Mucosa of descending colon (tissue), 3 donors: ENCODE measurements around the gene CLCN1. TPM values are rescaled to one million over a fixed set of nuclear protein-coding genes. Genes with fewer than 3 reads are reported as not detected.
A peak's percentile ranks its signal among the peaks of the same experiment; 100 is the strongest.

Experiments
- ATAC-seq: fragments of 200-7000 bp; cut with Tn5 transposase; one replicate; pipeline ENCODE4 v1.9.1; 2020; ENCODE audit warnings: mild to moderate bottlenecking, moderate library complexity
- DNase-seq, 3 donors: peaks; one replicate each; pipeline ENCODE4 v3.0.0-alpha.2; 2020
- H3K36me3 ChIP-seq: fragments of 200-600 bp; one replicate; pipeline ENCODE4 v1.8.0; 2021; ENCODE audit warnings: low read depth, mild to moderate bottlenecking
- H3K4me1 ChIP-seq: fragments of 200-600 bp; one replicate; pipeline ENCODE4 v1.8.0; 2021; ENCODE audit warnings: low read depth, mild to moderate bottlenecking
- H3K4me3 ChIP-seq: fragments of 200-600 bp; one replicate; pipeline ENCODE4 v1.8.0; 2021; ENCODE audit warnings: mild to moderate bottlenecking
- H3K9me3 ChIP-seq: fragments of 200-600 bp; one replicate; pipeline ENCODE4 v1.8.0; 2021; ENCODE audit warnings: mild to moderate bottlenecking
- intact Hi-C, 2 donors: fragments of 100-400 bp; cut with DNase I in 1 of 2; cut with micrococcal nuclease in 1 of 2; formaldehyde crosslinking; loops; one replicate each; pipeline versions ENCODE4 v1.11.0 to v1.11.1; 2022; cut with DNase I, micrococcal nuclease
- total RNA-seq, 3 donors: library from RNA; stranded (reverse); fragmentation: NEBNext Ultra II Directional in 2 of 3; extraction: Animal tissue kit (Norgen Biotek cat#: 25700) in 2 of 3; gene quantifications; one replicate each; pipeline versions ENCODE4 v1.2.1 to v1.2.4, GENCODE V29; 2021 to 2023
- TF ChIP-seq, protein P1 (sequence below): fragments of 200-600 bp; IDR thresholded peaks from one replicate; pipeline ENCODE4 v1.8.0; 2022; ENCODE audit warnings: antibody characterized with exemption, mild to moderate bottlenecking
- donor health status: DM: no; HTN: no; CAD: no; lungs with moderate emphysema.
- donor health status: DM: no; HTN: no; CAD: no.
- donor health status: DM: no; HTN: yes; CAD: no.

CLCN1 gene
- total RNA-seq, 3 donors from 2014 or later: not detected

DNA sequence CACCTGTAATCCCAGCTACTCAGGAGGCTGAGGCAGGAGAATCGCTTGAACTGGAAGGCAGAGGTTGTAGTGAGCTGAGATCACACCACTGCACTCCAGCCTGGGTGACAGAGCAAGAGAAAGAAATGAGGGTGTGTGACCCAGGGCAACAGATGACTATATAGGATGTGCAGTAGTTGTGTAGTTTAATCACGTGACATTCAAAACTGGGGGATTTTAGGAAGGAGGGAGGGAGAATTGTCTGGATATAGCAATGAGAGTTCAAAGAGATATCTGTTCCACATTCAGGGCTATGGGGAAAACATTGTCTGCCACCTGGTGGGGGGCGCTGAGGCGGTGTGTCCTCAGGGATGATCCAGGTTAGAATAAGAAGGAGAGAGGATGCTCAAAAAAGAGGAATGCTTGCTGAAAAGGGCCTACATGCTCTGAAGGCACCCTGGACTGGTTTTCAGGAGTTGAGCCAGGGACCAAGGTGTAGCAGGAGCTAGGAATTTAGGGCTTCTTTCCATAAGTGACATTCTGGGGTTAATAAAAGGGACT lies 57.4 kb downstream of the CLCN1 start:
- Histone ChIP-seq H3K36me3 (no peaks in the 10 kb centered on the region), H3K4me3 (no peak overlapping the region), H3K4me1 (peaks cover 21% of the 10 kb centered on the region), H3K9me3 (no peaks in the 10 kb centered on the region)
- intact Hi-C loops: loop anchor here in 1 of 2 donors (10.0 kb wide), 1 partner anchor 129 kb away; no protein-coding TSS in a partner anchor
- DNase-seq (peak in 1 of 3 donors; percentile 19), ATAC-seq (no peak)
- TF ChIP-seq, protein P1, sequence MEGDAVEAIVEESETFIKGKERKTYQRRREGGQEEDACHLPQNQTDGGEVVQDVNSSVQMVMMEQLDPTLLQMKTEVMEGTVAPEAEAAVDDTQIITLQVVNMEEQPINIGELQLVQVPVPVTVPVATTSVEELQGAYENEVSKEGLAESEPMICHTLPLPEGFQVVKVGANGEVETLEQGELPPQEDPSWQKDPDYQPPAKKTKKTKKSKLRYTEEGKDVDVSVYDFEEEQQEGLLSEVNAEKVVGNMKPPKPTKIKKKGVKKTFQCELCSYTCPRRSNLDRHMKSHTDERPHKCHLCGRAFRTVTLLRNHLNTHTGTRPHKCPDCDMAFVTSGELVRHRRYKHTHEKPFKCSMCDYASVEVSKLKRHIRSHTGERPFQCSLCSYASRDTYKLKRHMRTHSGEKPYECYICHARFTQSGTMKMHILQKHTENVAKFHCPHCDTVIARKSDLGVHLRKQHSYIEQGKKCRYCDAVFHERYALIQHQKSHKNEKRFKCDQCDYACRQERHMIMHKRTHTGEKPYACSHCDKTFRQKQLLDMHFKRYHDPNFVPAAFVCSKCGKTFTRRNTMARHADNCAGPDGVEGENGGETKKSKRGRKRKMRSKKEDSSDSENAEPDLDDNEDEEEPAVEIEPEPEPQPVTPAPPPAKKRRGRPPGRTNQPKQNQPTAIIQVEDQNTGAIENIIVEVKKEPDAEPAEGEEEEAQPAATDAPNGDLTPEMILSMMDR: no peak

DNA sequence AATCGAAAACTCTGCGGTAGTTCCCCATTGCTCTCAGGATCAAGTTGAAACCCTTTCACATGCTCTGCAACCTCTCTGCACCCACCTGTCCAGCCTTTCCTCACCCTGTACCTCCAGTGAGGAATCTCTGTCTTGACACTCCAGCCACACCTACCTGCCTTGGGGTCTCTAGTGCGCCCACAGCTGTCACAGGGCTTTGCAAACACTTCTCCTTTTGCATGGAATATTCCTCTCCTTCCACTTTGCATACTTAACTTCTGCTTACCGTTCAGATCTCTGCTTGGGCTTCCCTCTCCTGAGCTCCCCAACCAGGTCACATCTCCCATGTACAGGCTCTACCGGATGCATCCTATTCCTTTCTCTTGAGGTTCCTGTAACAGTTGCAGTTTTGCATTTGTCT lies 58.6 kb downstream of the CLCN1 start:
- intact Hi-C loops: loop anchor here in 1 of 2 donors (10.0 kb wide), 1 partner anchor 130 kb away; no protein-coding TSS in a partner anchor

DNA sequence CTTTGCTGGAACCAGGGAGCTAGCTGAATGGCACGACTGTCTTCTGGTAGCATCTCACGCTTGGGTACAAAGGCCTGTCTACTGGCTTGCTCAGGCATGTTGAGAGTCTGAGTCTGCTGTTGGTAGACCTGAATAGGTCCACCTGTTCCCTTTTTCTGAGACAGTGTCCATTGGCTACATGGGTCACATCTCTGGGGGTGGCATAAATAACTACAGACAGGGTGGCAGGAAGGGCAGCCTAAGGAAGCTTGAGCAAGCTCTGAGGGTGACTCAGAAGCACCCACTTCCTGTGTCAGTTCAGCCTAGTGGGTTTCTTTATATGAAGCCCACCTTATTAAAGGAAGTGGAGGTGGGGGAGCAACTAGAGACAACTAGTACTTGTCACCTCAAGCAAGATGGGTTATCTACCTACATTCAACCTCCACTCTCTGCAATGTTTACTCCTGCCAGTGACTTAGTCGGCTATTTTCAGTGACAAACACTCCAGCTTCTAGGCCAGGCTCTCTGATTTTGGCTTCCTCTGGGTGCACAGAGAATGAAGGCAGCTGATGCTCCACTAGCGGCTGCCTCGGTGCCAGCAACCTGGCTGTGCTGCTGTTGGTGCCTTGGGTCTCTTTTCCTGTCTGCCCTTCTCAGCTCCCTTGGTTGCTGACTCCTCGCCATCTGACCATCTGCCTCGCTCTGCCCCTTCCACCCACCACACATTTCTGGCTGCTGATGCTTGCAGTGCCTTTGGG lies 59.6 kb downstream of the CLCN1 start:
- H3K36me3 ChIP-seq: no peaks in the 10 kb centered on the region
- intact Hi-C loops: loop anchor here in 1 of 2 donors (10.0 kb wide), 1 partner anchor 131 kb away; no protein-coding TSS in a partner anchor
- TF ChIP-seq, protein P1: no peak
- no peaks in the 10 kb centered on the region for H3K9me3 ChIP-seq
- no peak overlapping the region for H3K4me3 ChIP-seq
- H3K4me1 ChIP-seq: peaks cover 16% of the 10 kb centered on the region
- DNase-seq: peak in 1 of 3 donors; percentile 46
- ATAC-seq: peak; percentile 15

More for the DNA sequence above, 58.6 kb downstream of the CLCN1 start:
- Histone ChIP-seq H3K36me3 (no peaks in the 10 kb centered on the region), H3K4me1 (peaks cover 17% of the 10 kb centered on the region), H3K4me3 (no peak overlapping the region), H3K9me3 (no peaks in the 10 kb centered on the region)
- TF ChIP-seq, protein P1: no peak
- no peak for DNase-seq
- ATAC-seq: no peak

DNA sequence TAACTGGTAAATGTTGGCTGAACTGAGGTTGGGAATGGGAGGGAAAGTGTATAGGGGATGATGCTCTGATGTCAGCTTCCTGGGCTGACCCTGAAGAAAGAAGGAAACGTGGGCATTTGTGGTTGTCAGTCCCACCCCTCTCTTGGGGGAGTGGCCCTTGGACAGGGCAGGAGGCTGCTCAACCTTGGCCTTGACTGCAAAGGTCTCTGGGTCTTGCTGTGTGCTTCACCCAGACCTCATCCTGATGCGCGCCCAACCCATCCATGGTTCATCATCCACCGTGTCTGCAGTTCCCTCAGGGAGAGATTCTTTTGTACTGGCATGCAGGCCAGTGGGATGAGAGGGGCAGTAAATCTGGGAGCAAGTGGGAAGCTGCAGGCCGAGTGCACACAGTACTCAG lies 60.5 kb downstream of the CLCN1 start:
- Histone ChIP-seq H3K36me3 (no peaks in the 10 kb centered on the region), H3K4me3 (no peak overlapping the region), H3K4me1 (peaks cover 16% of the 10 kb centered on the region), H3K9me3 (no peaks in the 10 kb centered on the region)
- DNase-seq: peak in 1 of 3 donors; percentile 39
- ATAC-seq: no peak
- intact Hi-C loops: loop anchor here in 1 of 2 donors (10.0 kb wide), 1 partner anchor 132 kb away; no protein-coding TSS in a partner anchor
- TF ChIP-seq, protein P1: no peak

DNA sequence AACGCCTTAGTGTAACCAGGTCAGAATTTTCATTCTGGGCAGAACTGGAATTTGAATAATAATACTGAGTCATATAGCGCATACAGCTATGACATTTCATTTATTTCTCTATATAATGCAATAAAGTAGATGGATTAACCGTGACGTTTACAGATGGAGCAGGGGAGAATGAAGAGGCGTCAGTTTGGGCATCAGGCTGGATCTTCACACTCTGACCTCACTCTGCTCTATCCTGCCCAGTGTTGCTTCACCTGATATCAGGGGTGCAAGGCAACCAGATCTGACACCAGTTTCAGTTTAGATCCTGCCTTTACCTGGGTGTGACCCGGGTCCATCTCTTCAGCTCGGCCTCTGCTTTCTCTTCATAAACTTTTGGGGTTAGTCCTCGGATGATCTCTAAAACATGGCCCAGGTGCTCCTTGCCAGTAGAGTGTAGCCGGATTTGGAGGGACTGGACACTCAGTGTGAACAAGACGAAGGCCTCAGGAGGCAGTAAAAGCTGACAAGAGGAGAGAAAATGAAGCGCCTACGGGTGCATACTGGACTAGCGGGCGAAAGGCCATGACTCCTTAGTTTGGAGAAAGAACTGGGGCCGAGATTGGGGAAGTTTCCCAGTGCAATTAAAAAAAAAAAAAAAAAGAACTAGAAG lies 63.8 kb downstream of the CLCN1 start:
- H3K9me3 ChIP-seq: no peaks in the 10 kb centered on the region
- peak overlapping the region; percentile 77 for H3K4me3 ChIP-seq
- peaks cover 27% of the 10 kb centered on the region for H3K4me1 ChIP-seq
- ATAC-seq (no peak), DNase-seq (peak in 1 of 3 donors; percentile 29)
- TF ChIP-seq, protein P1: no peak
- no peaks in the 10 kb centered on the region for H3K36me3 ChIP-seq
- intact Hi-C loops: loop anchor here in 1 of 2 donors (10.0 kb wide), 1 partner anchor 135 kb away; no protein-coding TSS in a partner anchor
